ENCODE measurements around the gene SIRT2.

SIRT2 gene

DNA sequence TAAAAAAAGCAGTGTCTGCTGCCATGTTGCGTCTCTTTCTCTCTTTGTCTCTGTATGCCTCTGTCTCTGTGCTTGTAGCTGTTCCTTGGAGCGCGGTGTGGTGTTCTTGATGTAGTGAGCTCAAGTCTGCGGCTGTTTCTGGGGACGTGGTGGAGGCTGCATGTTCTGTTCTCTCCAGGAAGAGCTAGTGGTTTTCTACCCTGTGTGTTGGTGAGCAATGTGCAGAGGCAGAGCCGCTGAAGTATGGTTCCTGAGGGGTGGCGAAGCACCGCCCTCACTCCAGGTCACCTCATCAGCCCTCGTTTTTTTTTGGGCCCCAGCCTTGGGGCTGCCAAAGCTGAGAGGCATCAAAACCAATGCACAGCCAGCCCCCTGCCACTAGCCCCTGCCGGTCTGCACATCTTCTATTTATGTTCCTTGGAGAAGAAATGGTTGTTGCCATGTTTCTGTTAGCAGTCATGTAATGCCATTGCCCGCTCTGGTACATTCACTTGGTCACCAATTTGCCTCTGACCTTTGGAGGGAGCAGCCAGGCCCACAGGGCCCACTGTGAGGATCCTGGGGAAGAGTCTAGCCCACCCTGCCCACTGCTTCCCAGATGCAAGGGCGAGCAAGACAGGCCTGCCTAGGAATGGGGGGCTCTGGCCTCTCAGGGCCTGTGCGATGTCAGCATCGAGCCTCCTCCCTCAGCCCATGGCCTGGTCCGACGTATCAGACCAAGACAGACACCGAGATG lies 56.8 kb downstream of the SIRT2 start:
- H3F3A ChIP-seq (ENCODE audit: insufficient read depth), result peaks cover 36% of the 10 kb centered on the region

DNA sequence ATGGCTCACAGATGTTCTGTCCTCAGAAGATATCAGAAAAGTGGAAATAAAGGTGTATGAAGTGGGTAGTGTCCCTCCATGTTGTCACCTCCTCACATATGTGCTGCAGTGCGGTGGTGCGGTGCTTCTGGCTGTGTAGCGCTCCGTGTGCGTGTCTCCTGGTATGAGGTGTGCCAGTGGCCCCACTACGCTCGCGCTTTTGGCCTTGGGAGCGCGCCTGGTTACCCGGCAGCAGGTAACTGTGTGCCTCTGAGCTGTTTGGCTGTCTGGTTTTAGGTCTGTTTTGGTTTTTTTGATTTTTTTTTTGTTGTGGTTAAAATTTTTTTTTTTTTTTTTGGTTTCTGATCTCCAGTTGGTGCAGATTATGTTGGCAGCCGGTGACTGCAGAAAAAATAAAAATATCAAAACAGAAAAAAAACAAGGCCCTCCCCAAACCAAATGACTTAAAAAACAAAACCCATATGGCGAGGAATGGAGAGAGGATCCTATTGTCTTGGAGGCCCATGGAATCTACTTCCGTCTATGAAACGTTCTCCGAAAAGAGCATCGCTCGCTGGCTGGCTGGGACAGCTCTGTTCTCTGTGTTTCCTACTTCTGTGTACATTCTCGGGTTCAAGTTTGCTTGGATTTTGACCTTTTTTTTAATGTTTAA lies 57.5 kb downstream of the SIRT2 start:
- Histone ChIP-seq H3F3A (ENCODE audit: insufficient read depth) (peaks cover 43% of the 10 kb centered on the region), H3K36me3 (ENCODE audit: low read length) (peaks cover 69% of the 10 kb centered on the region), H3K4me3 (ENCODE audit: insufficient read depth, low read length, poor library complexity, severe bottlenecking) (no peak overlapping the region), H3K9ac (ENCODE audit: low read length) (no peak overlapping the region), H3K4me2 (ENCODE audit: low read depth, low read length, poor library complexity, severe bottlenecking) (no peak overlapping the region), H4K20me1 (ENCODE audit: low read depth, low read length) (peaks cover 61% of the 10 kb centered on the region), H3K27ac (ENCODE audit: low read depth, low read length) (no peak overlapping the region), H3K79me2 (ENCODE audit: insufficient read depth, low read length) (peaks cover 61% of the 10 kb centered on the region), H3K27me3 (ENCODE audit: low read length) (no peaks in the 10 kb centered on the region), H3K9me2 (replicated peaks; ENCODE audit: insufficient read depth, low read length) (no peaks in the 10 kb centered on the region), H3K9me3 (ENCODE audit: insufficient read depth, low read length) (no peaks in the 10 kb centered on the region), H2AFZ (ENCODE audit: low read depth, low read length, severe bottlenecking) (no peak overlapping the region)
- no peak for TF ChIP-seq EZH2phosphoT487 (conservative IDR thresholded peaks at IDR 0.05; ENCODE audit: low read length)
- TF ChIP-seq, protein P1, sequence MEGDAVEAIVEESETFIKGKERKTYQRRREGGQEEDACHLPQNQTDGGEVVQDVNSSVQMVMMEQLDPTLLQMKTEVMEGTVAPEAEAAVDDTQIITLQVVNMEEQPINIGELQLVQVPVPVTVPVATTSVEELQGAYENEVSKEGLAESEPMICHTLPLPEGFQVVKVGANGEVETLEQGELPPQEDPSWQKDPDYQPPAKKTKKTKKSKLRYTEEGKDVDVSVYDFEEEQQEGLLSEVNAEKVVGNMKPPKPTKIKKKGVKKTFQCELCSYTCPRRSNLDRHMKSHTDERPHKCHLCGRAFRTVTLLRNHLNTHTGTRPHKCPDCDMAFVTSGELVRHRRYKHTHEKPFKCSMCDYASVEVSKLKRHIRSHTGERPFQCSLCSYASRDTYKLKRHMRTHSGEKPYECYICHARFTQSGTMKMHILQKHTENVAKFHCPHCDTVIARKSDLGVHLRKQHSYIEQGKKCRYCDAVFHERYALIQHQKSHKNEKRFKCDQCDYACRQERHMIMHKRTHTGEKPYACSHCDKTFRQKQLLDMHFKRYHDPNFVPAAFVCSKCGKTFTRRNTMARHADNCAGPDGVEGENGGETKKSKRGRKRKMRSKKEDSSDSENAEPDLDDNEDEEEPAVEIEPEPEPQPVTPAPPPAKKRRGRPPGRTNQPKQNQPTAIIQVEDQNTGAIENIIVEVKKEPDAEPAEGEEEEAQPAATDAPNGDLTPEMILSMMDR (IDR thresholded peaks at IDR 0.05; ENCODE audit: insufficient read depth, low read length, poor library complexity, severe bottlenecking), result no peak

More for the DNA sequence above, 56.8 kb downstream of the SIRT2 start:
- no peak overlapping the region for H3K9ac ChIP-seq (ENCODE audit: low read length)
- H3K4me2 ChIP-seq (ENCODE audit: low read depth, low read length, poor library complexity, severe bottlenecking), result no peak overlapping the region
- H3K9me2 ChIP-seq (replicated peaks; ENCODE audit: insufficient read depth, low read length), result no peaks in the 10 kb centered on the region
- H3K4me3 ChIP-seq (ENCODE audit: insufficient read depth, low read length, poor library complexity, severe bottlenecking), result no peak overlapping the region
- no peak for TF ChIP-seq EZH2phosphoT487 (conservative IDR thresholded peaks at IDR 0.05; ENCODE audit: low read length)
- TF ChIP-seq, protein P1 (IDR thresholded peaks at IDR 0.05; ENCODE audit: insufficient read depth, low read length, poor library complexity, severe bottlenecking), result no peak
- no peaks in the 10 kb centered on the region for H3K27me3 ChIP-seq (ENCODE audit: low read length)
- H3K36me3 ChIP-seq (ENCODE audit: low read length), result peaks cover 76% of the 10 kb centered on the region
- no peak overlapping the region for H2AFZ ChIP-seq (ENCODE audit: low read depth, low read length, severe bottlenecking)
- peaks cover 68% of the 10 kb centered on the region for H3K79me2 ChIP-seq (ENCODE audit: insufficient read depth, low read length)
- H4K20me1 ChIP-seq (ENCODE audit: low read depth, low read length), result peaks cover 68% of the 10 kb centered on the region
- no peak overlapping the region for H3K27ac ChIP-seq (ENCODE audit: low read depth, low read length)
- no peaks in the 10 kb centered on the region for H3K9me3 ChIP-seq (ENCODE audit: insufficient read depth, low read length)

DNA sequence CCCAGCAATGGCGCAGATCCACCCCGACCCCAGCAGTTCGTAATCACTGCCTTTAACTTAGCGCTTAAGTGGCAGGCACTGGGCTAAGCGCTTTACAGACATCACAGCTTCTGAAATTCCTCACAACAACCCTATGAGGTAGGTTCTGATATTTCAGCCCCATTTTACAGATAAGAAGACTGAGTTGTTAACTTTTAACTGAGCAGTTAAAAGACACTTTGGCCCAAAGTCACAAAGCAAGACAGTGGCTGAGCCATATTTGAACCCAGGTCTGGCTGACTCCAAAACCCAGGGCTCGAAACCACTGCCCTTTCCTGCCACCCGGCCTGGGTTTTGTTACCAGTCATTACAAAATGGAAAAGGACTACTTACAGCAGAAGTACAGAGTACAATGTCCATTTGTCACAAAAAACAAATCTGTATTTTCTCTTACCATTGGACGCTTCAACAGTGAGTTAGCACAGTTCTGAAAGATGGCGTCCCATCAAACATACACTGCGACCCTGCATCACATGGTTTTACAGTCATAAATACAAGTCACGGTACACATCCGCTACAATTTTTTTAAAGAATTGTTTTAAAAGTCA lies 58.1 kb downstream of the SIRT2 start:
- Histone ChIP-seq H3K9ac (ENCODE audit: low read length) (no peak overlapping the region), H3F3A (ENCODE audit: insufficient read depth) (peaks cover 49% of the 10 kb centered on the region), H3K79me2 (ENCODE audit: insufficient read depth, low read length) (peaks cover 54% of the 10 kb centered on the region), H3K9me3 (ENCODE audit: insufficient read depth, low read length) (no peaks in the 10 kb centered on the region), H3K9me2 (replicated peaks; ENCODE audit: insufficient read depth, low read length) (no peaks in the 10 kb centered on the region), H3K27me3 (ENCODE audit: low read length) (no peaks in the 10 kb centered on the region), H2AFZ (ENCODE audit: low read depth, low read length, severe bottlenecking) (no peak overlapping the region), H3K36me3 (ENCODE audit: low read length) (peaks cover 69% of the 10 kb centered on the region), H4K20me1 (ENCODE audit: low read depth, low read length) (peaks cover 56% of the 10 kb centered on the region), H3K4me3 (ENCODE audit: insufficient read depth, low read length, poor library complexity, severe bottlenecking) (no peak overlapping the region), H3K27ac (ENCODE audit: low read depth, low read length) (no peak overlapping the region), H3K4me2 (ENCODE audit: low read depth, low read length, poor library complexity, severe bottlenecking) (no peak overlapping the region)
- TF ChIP-seq EZH2phosphoT487 (conservative IDR thresholded peaks at IDR 0.05; ENCODE audit: low read length), result no peak
- TF ChIP-seq, protein P1 (IDR thresholded peaks at IDR 0.05; ENCODE audit: insufficient read depth, low read length, poor library complexity, severe bottlenecking), result no peak
